Activated CD8-positive, alpha-beta memory T cell treated with anti-CD3 and anti-CD28 coated beads for 48 hours (primary cell): ENCODE data around the gene ATP6V0C.
"Not testable (repeated sequence)": the region's sequence is repeated elsewhere in the genome, so short reads cannot be mapped to it uniquely, and the experiment has no call there.

Source experiments
- DNase-seq, 3 experiments: peaks; one replicate each; pipeline ENCODE4 v3.0.0-alpha.2; 2020; ENCODE audit warnings: low read depth in 2 of 3, low spot score in 2 of 3

Gene ATP6V0C

GRCh38 chr16:2527071-2527783, 13.5 kb downstream of the ATP6V0C start:
- no peak for DNase-seq

GRCh38 chr16:2527784-2528100, 14.0 kb downstream of the ATP6V0C start:
- DNase-seq = no peak

- DNase-seq = no peak
Observed at GRCh38 chr16:2528161-2529060, 14.7 kb downstream of the ATP6V0C start.

- DNase-seq = no peak
Observed at GRCh38 chr16:2529061-2529931, 15.5 kb downstream of the ATP6V0C start.

GRCh38 chr16:2529961-2530628, 16.3 kb downstream of the ATP6V0C start:
- DNase-seq = no peak

GRCh38 chr16:2530629-2531318, 17.0 kb downstream of the ATP6V0C start:
- no peak for DNase-seq

DNA sequence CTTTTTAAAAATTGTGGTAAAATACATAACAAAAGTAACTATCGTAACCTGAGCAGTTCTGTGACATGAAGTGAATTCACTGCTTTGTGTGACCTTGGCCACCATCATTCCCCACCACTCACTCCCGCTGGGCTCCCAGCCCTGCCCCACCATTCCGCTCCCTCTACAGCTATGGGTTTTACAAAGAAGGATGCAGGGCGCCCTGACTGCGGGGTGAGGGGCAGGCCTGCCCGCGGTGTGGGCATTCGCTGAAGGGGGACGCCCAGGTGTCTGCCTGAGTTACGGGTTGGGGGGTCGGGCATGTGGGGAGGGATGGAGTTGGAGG, 17.6 kb downstream of the ATP6V0C start, which contains the start of gene CEMP1:
Gene CEMP1 (minus strand): TSS at position 38 of the 325 bp plus-strand sequence. CDS start 335 bp downstream, outside the sequence.
- no peak for DNase-seq

DNA sequence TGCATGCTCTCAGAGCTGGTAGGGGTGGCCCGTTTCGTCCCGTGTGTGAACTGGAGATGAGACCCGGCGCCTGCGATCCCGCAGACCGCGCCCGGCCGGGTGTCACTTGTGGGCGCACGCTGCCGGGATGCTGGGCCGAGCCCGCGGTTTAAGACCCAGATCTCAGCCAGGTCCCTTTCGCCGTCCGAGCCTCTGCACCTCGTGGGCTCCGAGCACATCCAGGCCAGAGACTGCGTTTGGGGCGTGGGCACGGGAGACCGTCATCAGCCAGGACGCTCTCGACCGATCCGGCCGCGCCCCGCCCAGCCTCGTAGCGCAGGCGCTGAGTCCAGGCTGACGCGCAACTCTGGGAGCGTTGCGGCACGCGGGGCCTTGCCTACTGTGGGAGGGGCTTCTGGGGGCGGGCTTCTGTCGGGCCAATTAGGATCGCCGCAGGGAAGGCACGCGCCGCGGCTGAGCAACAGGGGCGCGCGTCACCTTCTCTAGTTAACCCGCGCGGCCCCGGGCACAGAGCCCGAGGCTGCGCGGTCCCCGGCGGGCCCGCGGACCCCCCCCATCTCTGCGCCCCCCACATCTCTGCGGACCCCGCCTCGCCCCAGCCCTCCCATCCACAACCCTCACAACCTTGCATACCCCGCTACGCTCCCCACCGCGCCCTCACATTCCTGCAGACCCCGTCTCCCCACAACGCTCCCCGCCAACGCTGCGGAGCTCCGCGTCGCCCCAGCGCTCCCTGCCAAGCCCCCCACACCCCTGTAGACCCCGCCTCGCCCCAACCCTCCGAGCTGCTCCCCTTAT, 18.1 kb downstream of the ATP6V0C start:
- peak; percentile 86 to 95 (median 91) for DNase-seq

- no peak for DNase-seq
Observed at GRCh38 chr16:2532494-2533141, 18.9 kb downstream of the ATP6V0C start.

GRCh38 chr16:2533142-2533755, 19.5 kb downstream of the ATP6V0C start:
- DNase-seq = not testable (repeated sequence)

DNA sequence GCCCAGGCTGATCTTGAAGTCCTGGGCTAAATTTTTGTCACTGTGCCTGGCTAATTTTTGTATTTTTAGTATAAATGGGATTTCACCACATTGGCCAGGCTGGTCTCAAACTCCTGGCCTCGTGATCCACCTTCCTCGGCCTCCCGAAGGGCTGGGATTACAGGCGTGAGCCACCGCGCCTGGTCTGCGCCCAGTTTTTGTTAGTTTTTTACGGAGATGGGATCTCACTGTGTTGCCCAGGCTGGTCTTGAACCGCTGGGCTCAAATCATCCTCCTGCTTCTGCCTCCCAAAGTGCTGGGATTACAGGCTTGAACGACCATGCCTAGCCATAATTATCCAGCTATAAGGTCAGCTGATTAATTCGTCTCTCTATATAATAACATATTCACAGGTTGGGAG, 20.2 kb downstream of the ATP6V0C start:
- DNase-seq = no peak

- not testable (repeated sequence) for DNase-seq
Observed at GRCh38 chr16:2534335-2534734, 20.6 kb downstream of the ATP6V0C start.

DNA sequence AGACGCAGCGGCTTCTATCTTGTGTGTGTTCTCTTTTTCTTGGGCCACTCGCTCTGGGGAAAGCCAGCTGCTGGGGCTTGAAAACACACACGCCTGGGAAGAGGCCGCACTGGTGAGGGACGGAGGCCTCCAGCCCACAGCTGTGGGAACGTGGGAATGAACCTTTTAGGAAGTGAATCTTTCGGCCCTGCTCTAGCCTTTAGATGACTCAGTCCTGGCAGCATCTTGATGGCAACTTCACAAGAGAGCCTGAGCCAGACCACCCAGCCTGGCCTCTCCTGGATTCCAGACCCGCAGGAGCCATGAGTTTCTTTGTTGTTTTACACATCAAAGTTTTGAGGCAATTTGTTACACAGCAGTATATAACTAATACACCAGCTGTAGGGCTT, 21.9 kb downstream of the ATP6V0C start:
- no peak for DNase-seq

GRCh38 chr16:2537451-2538379, 24.0 kb downstream of the ATP6V0C start, which contains the start of gene PDPK1:
TSS of gene PDPK1 (plus strand) at chr16:2538021. CDS start at chr16:2538113, 92 bp downstream.
- DNase-seq = peak; percentile 76 to 92 (median 85)

DNA sequence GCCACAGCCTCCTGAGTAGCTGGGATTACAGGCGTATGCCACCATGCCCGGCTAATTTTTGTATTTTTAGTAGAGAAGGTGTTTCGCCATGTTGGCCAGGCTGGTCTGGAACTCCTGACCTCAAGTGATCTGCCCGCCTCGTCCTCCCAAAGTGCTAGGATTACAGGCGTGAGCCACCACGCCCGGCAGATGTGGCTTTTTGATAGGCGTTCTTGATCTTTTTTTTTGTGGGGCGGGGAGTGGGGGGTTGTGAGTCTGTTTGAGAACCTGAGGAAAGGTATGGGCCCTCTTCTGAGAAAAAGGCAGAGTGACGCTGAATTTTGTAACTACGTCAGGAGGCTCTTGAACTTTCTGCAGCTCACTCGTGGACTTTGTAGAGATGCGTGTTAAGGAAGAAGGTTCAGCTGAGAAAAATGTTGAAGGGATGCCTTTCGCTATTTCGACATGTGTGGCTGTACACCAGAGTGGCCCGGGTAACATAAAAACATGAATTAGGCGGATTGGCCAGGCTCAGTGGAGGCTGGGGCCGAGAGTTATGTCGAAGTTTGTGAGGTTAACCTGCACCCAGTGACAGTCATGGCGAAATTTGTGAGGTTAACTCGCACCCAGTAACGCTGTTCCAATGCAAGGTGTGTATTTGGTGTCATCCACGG, 25.6 kb downstream of the ATP6V0C start:
- DNase-seq = not testable (repeated sequence)

DNA sequence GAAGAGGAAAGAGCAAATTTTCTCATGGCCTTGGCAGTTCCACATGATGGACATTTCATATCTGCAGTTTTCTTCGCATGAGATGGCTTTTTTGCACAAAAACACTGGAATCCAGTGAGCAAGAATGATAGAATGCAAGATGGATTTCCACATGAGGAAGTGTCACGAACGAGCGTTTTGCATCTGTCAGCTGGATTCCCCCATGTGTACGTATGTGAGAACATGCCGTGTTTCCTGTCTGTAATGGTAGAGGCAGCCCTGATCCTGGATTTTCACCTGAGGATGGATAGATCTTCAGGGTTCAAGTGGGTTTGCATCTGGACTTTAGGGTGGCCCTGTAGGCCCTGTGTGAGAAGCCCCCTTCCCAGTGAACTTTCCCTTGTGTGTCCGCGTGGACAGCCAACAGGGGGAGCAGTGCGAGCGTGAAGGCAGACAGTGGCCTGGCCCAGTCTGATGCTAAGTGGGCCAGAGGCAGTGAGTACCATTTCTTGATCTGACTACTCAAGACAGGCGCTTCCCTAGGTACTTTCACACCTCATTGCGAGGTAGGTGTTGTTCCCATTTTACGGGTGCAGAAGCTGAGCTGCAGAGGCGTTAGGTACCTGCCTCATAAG, 26.2 kb downstream of the ATP6V0C start:
- DNase-seq = not testable (repeated sequence)
